Activated T-cell treated with anti-CD3 and anti-CD28 coated beads, Interleukin-2, amount 50 U/mL, for 4 hours (primary cell): ENCODE measurements around the gene SFI1. TPM values are rescaled to one million over a fixed set of nuclear protein-coding genes. Genes with fewer than 3 reads are reported as not detected.
A peak's percentile ranks its signal among the peaks of the same experiment; 100 is the strongest.
"Not testable (repeated sequence)": the region's sequence is repeated elsewhere in the genome, so short reads cannot be mapped to it uniquely, and the experiment has no call there.

Experiments
- ATAC-seq, 2 donors: fragments of 200-7000 bp; cut with Tn5 transposase; one replicate each; pipeline ENCODE4 v1.10.0; 2021
- DNase-seq: peaks from one replicate; pipeline ENCODE4 v3.0.0-alpha.2; 2020
- H3K27me3 Mint-ChIP-seq: one replicate; pipeline ENCODE4 v1.8.0; 2021; ENCODE audit warnings: low read depth, mixed read lengths
- H3K36me3 Mint-ChIP-seq: one replicate; pipeline ENCODE4 v1.8.0; 2022; ENCODE audit warnings: mixed read lengths; ENCODE audit not compliant: insufficient read depth
- H3K4me1 Mint-ChIP-seq: one replicate; pipeline ENCODE4 v1.8.0; 2021; ENCODE audit warnings: low read depth, mixed read lengths
- H3K4me3 Mint-ChIP-seq: one replicate; pipeline ENCODE4 v1.8.0; 2021; ENCODE audit warnings: mild to moderate bottlenecking, moderate library complexity, mixed read lengths
- H3K9me3 Mint-ChIP-seq: one replicate; pipeline ENCODE4 v1.8.0; 2021; ENCODE audit warnings: mixed read lengths
- total RNA-seq, 3 donors: library from RNA; stranded (reverse); gene quantifications; one replicate each; pipeline ENCODE4 v1.2.1, GENCODE V29; 2021

The SFI1 gene
- total RNA-seq, 3 donors from 2014 or later, result 74.0 to 87.5 (median 77.6) TPM

DNA sequence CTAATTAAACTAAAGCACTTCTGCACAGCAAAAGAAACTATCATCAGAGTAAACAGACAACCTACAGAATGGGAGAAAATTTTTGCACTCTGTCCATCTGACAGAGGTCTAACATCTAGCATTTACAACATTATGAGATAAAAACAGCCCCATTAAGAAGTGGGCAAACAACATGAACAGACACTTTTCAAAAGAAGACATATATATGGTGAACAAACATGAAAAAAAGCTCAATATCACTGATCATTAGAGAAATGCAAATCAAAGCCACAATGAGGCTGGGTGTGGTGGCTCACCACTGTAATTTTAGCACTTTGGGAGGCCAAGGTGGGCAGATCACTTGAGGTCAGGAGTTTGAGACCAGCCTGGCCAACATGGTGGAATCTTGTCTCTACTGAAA lies 11.2 kb downstream of the SFI1 start:
- not testable (repeated sequence) for DNase-seq, H3K4me3 Mint-ChIP-seq, H3K9me3 Mint-ChIP-seq, ATAC-seq, H3K27me3 Mint-ChIP-seq
- H3K4me1 Mint-ChIP-seq, result peaks cover 53% of the 10 kb centered on the region
- H3K36me3 Mint-ChIP-seq, result peaks cover 33% of the 10 kb centered on the region

DNA sequence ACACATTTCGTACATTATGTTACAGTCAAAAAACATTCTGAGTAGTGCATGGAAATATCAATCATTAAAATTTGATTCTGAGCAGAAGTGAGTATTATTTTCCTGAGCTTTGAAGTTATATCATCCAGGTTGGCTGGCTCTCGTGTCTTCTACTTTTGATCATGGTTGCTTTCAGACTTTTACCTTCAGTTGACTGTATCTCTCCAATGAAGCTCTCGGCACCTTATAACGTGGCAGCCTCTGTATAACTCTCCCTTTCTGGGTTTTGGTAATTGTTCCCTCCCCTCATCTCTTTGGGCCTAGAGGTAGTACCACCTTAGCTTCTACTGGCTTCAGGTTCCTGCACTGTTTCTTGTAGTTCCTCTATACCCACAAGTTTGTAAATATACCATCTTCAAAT lies 12.2 kb downstream of the SFI1 start:
- Mint-ChIP-seq H3K27me3 (no peaks in the 10 kb centered on the region), H3K4me1 (peaks cover 43% of the 10 kb centered on the region), H3K4me3 (no peak overlapping the region), H3K36me3 (peaks cover 37% of the 10 kb centered on the region), H3K9me3 (peaks cover 6% of the 10 kb centered on the region)
- DNase-seq (no peak), ATAC-seq (no peak)

DNA sequence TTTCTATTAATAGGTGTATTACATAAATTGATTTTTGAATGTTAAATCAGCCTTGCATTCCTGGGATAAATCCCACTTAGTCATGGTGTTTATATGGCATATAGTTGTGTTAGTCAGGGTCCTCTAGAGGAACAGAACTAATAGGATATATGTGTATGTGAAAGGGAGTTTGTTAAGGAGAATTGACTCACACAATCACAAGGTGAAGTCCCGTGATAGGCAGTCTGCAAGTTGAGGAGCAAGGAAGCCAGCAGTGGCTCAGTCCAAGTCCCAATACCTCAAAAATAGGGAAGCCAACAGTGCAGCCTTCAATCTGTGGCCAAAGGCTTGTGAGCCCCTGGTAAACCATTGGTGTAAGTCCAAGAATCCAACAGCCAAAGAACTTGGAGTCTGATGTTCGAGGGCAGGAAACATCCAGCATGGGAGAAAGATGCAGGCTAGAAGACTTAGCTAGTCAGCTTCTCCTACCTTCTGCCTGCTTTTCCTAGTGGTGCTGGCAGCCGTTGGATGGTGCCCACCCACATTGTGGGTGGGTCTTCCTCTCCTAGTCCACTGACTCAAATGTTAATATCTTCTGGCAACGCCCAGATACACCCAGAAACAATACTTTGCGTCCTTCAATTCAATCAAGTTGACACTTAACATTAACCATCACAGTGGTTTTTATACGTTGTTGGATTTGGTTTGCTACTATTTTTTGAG lies 12.9 kb downstream of the SFI1 start:
- no peaks in the 10 kb centered on the region for H3K27me3 Mint-ChIP-seq
- no peak overlapping the region for H3K4me3 Mint-ChIP-seq
- H3K9me3 Mint-ChIP-seq, result peaks cover 6% of the 10 kb centered on the region
- ATAC-seq (no peak), DNase-seq (no peak)
- peaks cover 37% of the 10 kb centered on the region for H3K36me3 Mint-ChIP-seq
- H3K4me1 Mint-ChIP-seq, result peaks cover 39% of the 10 kb centered on the region

DNA sequence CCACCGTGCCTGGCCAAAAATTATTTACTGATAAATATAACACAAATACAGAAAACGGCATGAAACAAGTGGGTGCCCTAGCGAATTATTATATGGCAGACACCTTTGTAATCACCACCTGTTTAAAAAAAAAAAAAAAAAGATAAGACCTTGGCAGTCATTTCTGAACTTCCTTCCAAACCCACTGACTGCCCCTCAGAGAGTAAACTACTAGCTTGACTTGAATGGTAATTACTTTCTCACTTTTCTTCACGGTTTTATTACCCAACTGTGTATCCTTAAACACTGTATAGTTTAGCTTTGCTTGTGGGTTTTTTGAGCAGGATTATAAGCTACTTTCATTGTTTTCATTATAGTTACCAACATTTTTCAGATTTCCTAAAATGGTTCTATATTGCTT lies 23.7 kb downstream of the SFI1 start:
- DNase-seq (no peak), ATAC-seq (no peak)
- H3K4me3 Mint-ChIP-seq, result no peak overlapping the region
- no peaks in the 10 kb centered on the region for H3K9me3 Mint-ChIP-seq
- H3K27me3 Mint-ChIP-seq, result no peaks in the 10 kb centered on the region
- H3K4me1 Mint-ChIP-seq, result peaks cover 39% of the 10 kb centered on the region
- H3K36me3 Mint-ChIP-seq, result peaks cover 28% of the 10 kb centered on the region

DNA sequence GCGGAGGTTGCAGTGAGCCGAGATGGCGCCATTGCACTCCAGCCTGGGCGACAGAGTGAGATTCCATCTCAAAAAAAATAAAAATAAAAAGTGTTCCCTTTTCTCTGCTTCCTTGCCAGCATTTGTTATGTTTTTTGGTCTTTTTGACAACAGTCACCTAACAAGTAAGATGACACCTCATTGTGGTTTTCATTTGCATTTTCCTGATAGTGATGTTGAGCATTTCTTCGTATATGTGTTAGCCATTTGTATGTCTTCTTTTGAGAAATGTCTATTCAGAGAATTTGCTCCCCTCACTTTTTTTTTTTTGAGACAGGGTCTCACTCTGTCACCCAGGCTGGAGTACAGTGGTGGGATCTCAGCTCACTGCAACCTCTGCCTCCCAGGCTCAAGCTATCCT lies 27.8 kb downstream of the SFI1 start:
- Mint-ChIP-seq H3K4me1 (peaks cover 52% of the 10 kb centered on the region), H3K36me3 (peaks cover 21% of the 10 kb centered on the region)
- not testable (repeated sequence) for H3K9me3 Mint-ChIP-seq, H3K27me3 Mint-ChIP-seq, DNase-seq, H3K4me3 Mint-ChIP-seq
- ATAC-seq, result peak; percentile 40 to 44

DNA sequence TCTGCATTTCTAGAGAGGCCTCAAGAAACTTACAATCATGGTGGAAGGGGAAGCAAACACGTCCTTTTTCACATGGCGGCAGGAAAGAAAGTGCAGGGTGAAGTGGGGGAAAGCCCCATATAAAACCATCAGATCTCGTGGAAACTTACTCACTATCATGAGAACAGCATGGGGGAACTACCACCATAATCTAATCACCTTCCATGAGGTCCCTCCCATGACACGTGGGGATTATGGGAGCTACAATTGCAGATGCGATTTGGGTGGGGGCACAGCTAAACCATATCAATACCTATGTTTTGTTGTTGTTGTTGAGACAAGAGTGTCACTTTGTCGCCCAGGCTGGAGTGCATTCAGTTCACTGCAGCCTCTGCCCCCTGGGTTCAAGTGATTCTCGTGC lies 29.9 kb downstream of the SFI1 start:
- Mint-ChIP-seq H3K4me1 (peaks cover 47% of the 10 kb centered on the region), H3K4me3 (peak overlapping the region; percentile 68), H3K9me3 (peaks cover 3% of the 10 kb centered on the region), H3K36me3 (peaks cover 24% of the 10 kb centered on the region), H3K27me3 (no peaks in the 10 kb centered on the region)
- ATAC-seq, result peak; percentile 93 to 96
- peak; percentile 8 for DNase-seq

DNA sequence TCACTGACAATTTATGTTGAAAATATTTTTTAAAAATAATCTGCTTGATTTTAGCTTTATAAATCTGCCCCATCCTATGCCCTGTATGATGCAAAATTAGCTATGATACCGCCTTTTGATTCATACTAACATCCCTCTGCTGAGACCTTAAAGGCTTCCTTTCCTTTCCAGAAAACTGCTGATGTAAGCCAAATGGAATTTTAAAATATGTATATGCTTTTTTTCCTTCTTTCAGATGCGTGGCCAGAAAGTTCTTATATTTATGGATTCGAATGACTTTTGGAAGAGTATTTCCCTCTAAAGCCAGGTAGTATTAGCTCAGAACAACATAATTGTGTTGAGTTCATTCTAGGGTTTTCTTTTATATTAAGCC lies 34.5 kb downstream of the SFI1 start:
- H3K9me3 Mint-ChIP-seq, result peaks cover 3% of the 10 kb centered on the region
- H3K27me3 Mint-ChIP-seq, result no peaks in the 10 kb centered on the region
- peaks cover 39% of the 10 kb centered on the region for H3K4me1 Mint-ChIP-seq
- no peak for ATAC-seq
- DNase-seq, result no peak
- no peak overlapping the region for H3K4me3 Mint-ChIP-seq
- peaks cover 27% of the 10 kb centered on the region for H3K36me3 Mint-ChIP-seq

DNA sequence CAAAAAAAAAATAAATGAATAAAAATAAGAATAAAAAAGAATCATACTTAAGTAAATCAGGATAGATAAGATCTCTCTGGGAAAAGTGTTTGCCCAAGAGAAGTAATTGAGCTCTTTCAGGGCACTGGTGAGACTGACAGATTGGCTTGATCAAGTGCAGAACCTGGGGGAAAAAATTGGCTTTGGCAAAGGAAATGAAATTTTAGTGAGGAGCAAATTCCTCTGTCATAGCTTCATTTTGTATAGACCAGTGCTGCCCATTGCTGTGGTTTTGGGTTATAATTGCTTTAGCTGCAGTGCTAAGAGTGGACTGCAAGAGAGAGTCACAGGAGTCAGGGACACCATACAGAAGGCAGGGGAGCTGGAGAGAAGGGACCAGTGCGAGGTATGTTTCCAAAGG lies 35.7 kb downstream of the SFI1 start:
- Mint-ChIP-seq H3K27me3 (no peaks in the 10 kb centered on the region), H3K36me3 (peaks cover 26% of the 10 kb centered on the region), H3K9me3 (no peaks in the 10 kb centered on the region), H3K4me1 (peaks cover 33% of the 10 kb centered on the region), H3K4me3 (no peak overlapping the region)
- no peak for ATAC-seq
- no peak for DNase-seq

DNA sequence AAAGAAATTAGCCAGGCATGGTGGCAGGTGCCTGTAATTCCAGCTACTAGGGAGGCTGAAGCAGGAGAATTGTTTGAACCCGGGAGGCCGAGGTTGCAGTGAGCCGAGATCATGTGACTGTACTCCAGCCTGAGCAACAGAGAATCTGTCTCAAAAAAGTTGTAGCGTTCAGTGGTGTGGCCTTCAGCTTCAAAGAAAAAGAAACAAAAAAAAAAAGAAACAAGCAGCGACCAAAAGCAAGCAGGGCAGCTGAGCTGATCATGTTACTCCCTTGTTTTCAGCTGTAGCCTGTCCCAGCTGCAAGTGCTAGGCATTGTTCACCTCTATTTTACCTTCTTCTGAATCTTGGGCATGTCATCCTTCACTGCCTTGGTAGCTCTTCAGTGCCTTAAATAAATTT lies 37.0 kb downstream of the SFI1 start:
- DNase-seq (no peak), ATAC-seq (no peak)
- H3K27me3 Mint-ChIP-seq, result no peaks in the 10 kb centered on the region
- no peaks in the 10 kb centered on the region for H3K9me3 Mint-ChIP-seq
- peaks cover 25% of the 10 kb centered on the region for H3K36me3 Mint-ChIP-seq
- no peak overlapping the region for H3K4me3 Mint-ChIP-seq
- H3K4me1 Mint-ChIP-seq, result peaks cover 41% of the 10 kb centered on the region

DNA sequence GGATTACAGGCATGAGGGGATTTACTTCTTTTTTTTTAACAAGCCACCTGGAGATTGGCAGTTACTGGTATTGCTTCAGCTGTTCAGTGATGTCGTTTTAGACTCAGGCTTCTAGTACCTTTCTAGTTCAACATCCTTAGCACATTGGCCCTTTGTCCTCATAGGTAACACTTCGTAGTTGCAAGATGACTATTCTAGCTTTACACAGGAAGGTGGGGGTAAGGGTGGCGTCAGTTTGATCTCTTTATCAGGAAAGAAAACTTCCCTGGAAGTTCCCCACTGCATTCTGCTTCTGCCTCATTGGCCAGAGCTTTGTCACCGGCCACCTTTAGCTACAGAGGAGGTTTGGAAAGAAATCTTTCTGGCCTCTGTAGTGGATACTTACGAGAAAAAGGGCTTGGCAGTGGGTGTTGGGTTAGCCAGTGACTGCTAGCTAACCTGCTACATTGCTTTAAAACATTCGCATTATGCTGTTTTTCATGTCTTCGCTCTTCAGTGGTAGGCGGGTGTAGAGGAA lies 40.7 kb downstream of the SFI1 start:
- ATAC-seq (peak; percentile 82 to 86), DNase-seq (no peak)
- Mint-ChIP-seq H3K9me3 (no peaks in the 10 kb centered on the region), H3K27me3 (no peaks in the 10 kb centered on the region), H3K36me3 (peaks cover 30% of the 10 kb centered on the region), H3K4me1 (peaks cover 49% of the 10 kb centered on the region), H3K4me3 (peak overlapping the region; percentile 11)

DNA sequence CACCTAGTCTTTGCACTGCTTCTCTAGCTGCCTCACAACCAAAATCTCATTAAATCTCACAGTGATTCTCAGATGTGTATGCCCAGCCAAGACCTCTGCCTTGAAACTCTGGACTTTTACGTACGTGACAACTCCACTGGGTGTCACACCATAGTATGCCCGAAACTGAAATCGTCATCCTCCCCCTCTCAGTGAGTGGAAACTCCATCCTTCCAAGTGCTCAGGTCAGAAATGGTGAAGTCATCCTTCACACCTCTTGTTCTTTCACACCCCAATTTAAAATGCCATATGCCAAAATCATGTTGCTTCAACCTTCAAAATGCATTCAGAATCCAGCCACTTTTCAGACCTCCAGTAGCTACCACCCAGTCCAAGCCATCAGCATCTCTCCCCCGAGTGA lies 42.5 kb downstream of the SFI1 start:
- ATAC-seq, result peak; percentile 42 to 72
- peaks cover 20% of the 10 kb centered on the region for H3K36me3 Mint-ChIP-seq
- no peaks in the 10 kb centered on the region for H3K27me3 Mint-ChIP-seq
- no peak for DNase-seq
- no peak overlapping the region for H3K4me3 Mint-ChIP-seq
- peaks cover 36% of the 10 kb centered on the region for H3K4me1 Mint-ChIP-seq
- no peaks in the 10 kb centered on the region for H3K9me3 Mint-ChIP-seq

DNA sequence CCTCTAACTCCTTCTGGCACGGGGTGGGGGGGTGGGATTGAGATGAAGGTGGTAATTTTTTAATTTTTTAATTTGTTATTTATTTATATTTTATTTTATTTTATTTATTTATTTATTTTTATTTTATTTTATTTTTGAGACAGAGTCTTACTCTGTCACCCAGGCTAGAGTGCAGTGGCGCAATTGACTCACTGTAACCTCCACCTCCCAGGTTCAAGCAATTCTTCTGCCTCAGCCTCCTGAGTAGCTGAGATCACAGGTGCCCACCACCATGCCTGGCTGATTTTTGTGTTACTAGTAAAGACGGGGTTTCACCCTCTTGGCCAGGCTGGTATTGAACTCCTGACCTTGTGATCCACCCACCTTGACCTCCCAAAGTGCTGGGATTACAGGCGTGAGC lies 43.8 kb downstream of the SFI1 start:
- H3K27me3 Mint-ChIP-seq, H3K4me3 Mint-ChIP-seq, ATAC-seq, DNase-seq, H3K9me3 Mint-ChIP-seq: not testable (repeated sequence)
- H3K36me3 Mint-ChIP-seq, result peaks cover 18% of the 10 kb centered on the region
- H3K4me1 Mint-ChIP-seq, result peaks cover 32% of the 10 kb centered on the region

DNA sequence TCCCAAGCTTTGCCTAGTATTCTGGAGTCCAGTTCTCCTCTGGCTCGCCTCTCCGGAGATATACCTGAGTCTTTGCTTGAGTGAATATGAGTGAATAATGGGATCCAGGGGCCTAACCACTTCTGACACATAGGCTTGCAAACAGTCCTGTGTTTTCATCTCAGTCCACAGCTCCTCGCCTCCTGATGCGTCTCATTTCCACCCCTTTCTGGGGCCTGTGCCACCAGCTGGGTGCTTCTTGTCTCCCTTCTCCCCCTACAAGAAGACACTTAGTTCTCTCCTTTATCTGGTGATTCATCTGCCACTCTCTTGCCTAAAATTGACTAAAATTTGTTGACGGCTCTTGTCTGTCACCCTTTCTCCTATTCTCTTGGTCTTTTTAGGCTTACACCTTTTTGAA lies 44.6 kb downstream of the SFI1 start:
- Mint-ChIP-seq H3K36me3 (peaks cover 18% of the 10 kb centered on the region), H3K4me3 (no peak overlapping the region), H3K9me3 (no peaks in the 10 kb centered on the region), H3K27me3 (no peaks in the 10 kb centered on the region), H3K4me1 (peaks cover 30% of the 10 kb centered on the region)
- DNase-seq, result no peak
- ATAC-seq, result no peak

DNA sequence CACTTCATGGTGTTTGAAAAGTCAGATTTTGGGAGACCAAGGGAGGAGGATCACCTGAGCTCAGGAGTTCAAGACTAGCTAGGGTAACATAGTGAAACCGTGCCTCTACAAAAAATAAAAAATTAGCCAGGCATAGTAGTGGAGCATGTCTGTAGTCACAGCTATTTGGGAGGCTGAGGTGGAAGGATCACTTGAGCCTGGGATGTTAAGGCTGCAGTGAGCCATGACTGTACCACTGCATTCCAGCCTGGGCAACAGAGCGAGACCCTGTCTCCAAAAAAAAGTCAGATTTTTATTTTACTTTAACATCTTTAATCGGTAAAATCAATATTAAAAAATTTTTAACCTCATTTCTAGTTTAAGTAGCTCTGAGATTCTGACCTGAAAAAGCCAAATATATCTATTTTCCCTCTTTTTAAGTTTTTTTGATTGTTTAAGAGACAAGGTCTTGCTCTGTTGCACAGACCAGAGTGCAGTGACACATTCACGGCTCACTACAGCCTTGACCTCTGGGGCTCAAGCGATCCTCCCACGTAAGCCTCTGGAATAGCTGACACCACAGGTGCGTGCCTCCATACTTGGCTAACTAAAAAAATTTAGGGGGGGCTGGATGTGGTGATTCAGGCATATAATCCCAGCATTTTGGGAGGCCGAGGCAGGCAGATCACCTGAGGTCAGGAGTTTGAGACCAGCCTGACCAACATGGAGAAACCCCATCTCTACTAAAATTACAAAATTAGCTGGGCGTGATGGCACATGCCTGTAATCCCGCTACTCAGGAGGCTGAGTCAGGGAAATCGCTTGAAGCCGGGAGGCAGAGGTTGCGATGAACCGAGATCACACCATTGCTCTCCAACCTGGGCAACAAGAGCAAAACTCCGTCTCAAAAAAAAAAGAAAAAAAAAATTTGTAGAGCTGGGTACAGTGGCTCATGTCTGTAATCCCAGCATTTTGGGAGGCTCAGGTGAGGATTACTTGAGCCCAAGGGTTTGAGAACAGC lies 48.4 kb downstream of the SFI1 start:
- no peak for DNase-seq
- Mint-ChIP-seq H3K36me3 (peaks cover 13% of the 10 kb centered on the region), H3K4me1 (peaks cover 11% of the 10 kb centered on the region)

More for the DNA sequence above, 48.4 kb downstream of the SFI1 start:
- Mint-ChIP-seq H3K9me3 (no peaks in the 10 kb centered on the region), H3K4me3 (no peak overlapping the region), H3K27me3 (no peaks in the 10 kb centered on the region)
- no peak for ATAC-seq
